Measurements from ENCODE around the gene HSPA1A.

DNA sequence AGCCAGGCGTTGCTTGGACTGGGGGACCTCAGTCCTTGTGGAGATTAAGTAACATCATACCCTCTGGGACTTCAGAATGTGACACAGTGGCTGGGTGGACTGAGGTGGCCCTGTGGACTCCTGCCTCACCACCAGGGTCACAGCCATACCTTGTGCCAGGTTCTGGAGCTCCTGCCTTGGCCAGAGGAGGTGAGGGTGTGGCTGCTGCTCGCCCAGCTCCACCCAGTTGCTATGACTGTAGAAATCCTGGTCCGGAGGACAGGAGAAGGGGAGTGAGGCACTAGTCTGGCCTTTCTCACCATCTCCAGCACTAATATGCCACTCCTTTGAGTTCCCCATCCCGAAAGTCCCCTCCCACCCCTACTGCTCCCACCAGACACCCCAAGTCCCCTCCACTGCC lies 40.2 kb upstream of the HSPA1A start:
- TF ChIP-seq, protein P1, sequence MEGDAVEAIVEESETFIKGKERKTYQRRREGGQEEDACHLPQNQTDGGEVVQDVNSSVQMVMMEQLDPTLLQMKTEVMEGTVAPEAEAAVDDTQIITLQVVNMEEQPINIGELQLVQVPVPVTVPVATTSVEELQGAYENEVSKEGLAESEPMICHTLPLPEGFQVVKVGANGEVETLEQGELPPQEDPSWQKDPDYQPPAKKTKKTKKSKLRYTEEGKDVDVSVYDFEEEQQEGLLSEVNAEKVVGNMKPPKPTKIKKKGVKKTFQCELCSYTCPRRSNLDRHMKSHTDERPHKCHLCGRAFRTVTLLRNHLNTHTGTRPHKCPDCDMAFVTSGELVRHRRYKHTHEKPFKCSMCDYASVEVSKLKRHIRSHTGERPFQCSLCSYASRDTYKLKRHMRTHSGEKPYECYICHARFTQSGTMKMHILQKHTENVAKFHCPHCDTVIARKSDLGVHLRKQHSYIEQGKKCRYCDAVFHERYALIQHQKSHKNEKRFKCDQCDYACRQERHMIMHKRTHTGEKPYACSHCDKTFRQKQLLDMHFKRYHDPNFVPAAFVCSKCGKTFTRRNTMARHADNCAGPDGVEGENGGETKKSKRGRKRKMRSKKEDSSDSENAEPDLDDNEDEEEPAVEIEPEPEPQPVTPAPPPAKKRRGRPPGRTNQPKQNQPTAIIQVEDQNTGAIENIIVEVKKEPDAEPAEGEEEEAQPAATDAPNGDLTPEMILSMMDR (conservative IDR thresholded peaks at IDR 0.05; ENCODE audit: low read length), result no peak
- TF ChIP-seq EZH2phosphoT487 (IDR thresholded peaks at IDR 0.05; ENCODE audit: borderline replicate concordance), result no peak
